K562 (cell line): Measurements from ENCODE around the gene TM9SF3. TPM values are rescaled to one million over a fixed set of nuclear protein-coding genes. Genes with fewer than 3 reads are reported as not detected.

Experiments
- ATAC-seq: fragments of 200-7000 bp; cut with Tn5 transposase; 3 replicates; pipeline ENCODE4 v1.9.1; 2020; ENCODE audit warnings: moderate library complexity
- BruUV-seq: library from RNA; stranded (reverse); fragments of 400-500 nt; replicated peaks from 2 replicates; lab custom pipeline; 2021; lab: Mats Ljungman, UMichigan
- CTCF ChIA-PET: fragments of 300-600 bp; formaldehyde crosslinking; extraction: SDS; loops from one replicate; lab custom pipeline; 2021; ENCODE audit warnings: low intra/inter-chr PET ratio; lab: Yijun Ruan, JAX
- POLR2A ChIA-PET: fragments of 300-600, 350-650 bp; sonication (Branson Sonifier 250); formaldehyde crosslinking; extraction: SDS; loops from one replicate; lab custom pipeline; 2021; ENCODE audit warnings: antibody characterized with exemption, inconsistent platforms; lab: Yijun Ruan, JAX
- DNase-seq, 4 experiments: peaks; one replicate each; pipeline versions ENCODE4 v3.0.0 to v3.0.0-alpha.2; 2011 to 2018; ENCODE audit warnings: low spot score in 3 of 4, mixed read lengths in 3 of 4; ENCODE audit errors: extremely low read depth in 1 of 4
- FAIRE-seq: peaks from 2 replicates; lab custom pipeline; 2011; peaks lifted over from hg19 to GRCh38; lab: Jason Lieb, UNC
- H2AFZ ChIP-seq: 2 replicates; pipeline ENCODE4 v1.6.0; 2011; ENCODE audit warnings: low read depth, low read length, control low read depth, inconsistent platforms
- H3K27ac ChIP-seq: fragments of 200-600 bp; 3 replicates; pipeline ENCODE4 v1.8.0; 2011; ENCODE audit warnings: low read depth, mild to moderate bottlenecking, control low read depth, inconsistent platforms, low read length, moderate library complexity, mixed read lengths; ENCODE audit errors: extremely low read depth
- H3K27me3 ChIP-seq, 2 experiments: fragments of 300-600 bp in 1 of 2; 2 replicates in 1 of 2; 3 replicates in 1 of 2; pipeline versions ENCODE4 v1.6.0 to v1.8.0; 2011; ENCODE audit warnings: inconsistent platforms in 2 of 2, low read length in 2 of 2, mild to moderate bottlenecking in 1 of 2, mixed read lengths in 1 of 2, moderate library complexity in 1 of 2; ENCODE audit not compliant: control insufficient read depth in 2 of 2, insufficient read depth in 2 of 2
- H3K36me3 ChIP-seq: fragments of 300-600 bp; 3 replicates; pipeline ENCODE4 v1.8.0; 2011; ENCODE audit warnings: mild to moderate bottlenecking, low read length, inconsistent platforms; ENCODE audit not compliant: control insufficient read depth, insufficient read depth
- H3K4me1 ChIP-seq, 2 experiments: fragments of 200-600 bp in 1 of 2; replicated peaks in 1 of 2; 2 replicates in 1 of 2; 3 replicates in 1 of 2; pipeline versions ENCODE4 v1.5.1 to v1.8.0; 2011; ENCODE audit warnings: inconsistent platforms in 2 of 2, low read length in 2 of 2, mild to moderate bottlenecking in 1 of 2, mixed read lengths in 1 of 2, moderate library complexity in 1 of 2; ENCODE audit not compliant: control insufficient read depth in 2 of 2, insufficient read depth in 2 of 2
- H3K4me2 ChIP-seq: 2 replicates; pipeline ENCODE4 v1.6.1; 2011; ENCODE audit warnings: low read length, control low read depth, inconsistent platforms, mixed read lengths; ENCODE audit not compliant: insufficient read depth
- H3K4me3 ChIP-seq: fragments of 200-600 bp; sonication (generic), shearing (Covaris generic); 2 replicates; pipeline ENCODE4 v1.5.1; 2016; ENCODE audit warnings: control low read depth, inconsistent platforms
- H3K79me2 ChIP-seq: fragments of 200-600 bp; 3 replicates; pipeline ENCODE4 v1.8.0; 2011; ENCODE audit warnings: low read length, inconsistent platforms; ENCODE audit not compliant: control insufficient read depth, insufficient read depth
- H3K9ac ChIP-seq, 2 experiments: 2 replicates each; pipeline versions ENCODE4 v1.6.0 to v1.6.1; 2011; ENCODE audit warnings: low read depth in 2 of 2, low read length in 2 of 2, control low read depth in 1 of 2, inconsistent platforms in 1 of 2, mild to moderate bottlenecking in 1 of 2, mixed read lengths in 1 of 2; ENCODE audit not compliant: insufficient read depth in 1 of 2
- H3K9me1 ChIP-seq: one replicate; pipeline ENCODE4 v1.6.0; 2011; ENCODE audit warnings: inconsistent platforms, mild to moderate bottlenecking, low read length, moderate library complexity; ENCODE audit not compliant: control insufficient read depth, insufficient read depth
- H3K9me3 ChIP-seq: replicated peaks from 2 replicates; pipeline ENCODE4 v1.5.1; 2011; ENCODE audit warnings: low read depth, low read length, inconsistent platforms; ENCODE audit not compliant: control insufficient read depth, insufficient read depth
- H4K20me1 ChIP-seq: replicated peaks from 2 replicates; pipeline ENCODE4 v1.6.1; 2011; ENCODE audit warnings: low read length, inconsistent platforms, mixed read lengths; ENCODE audit not compliant: control insufficient read depth, insufficient read depth
- GATAD2A ChIP-seq: fragments of 450-650 bp; IDR thresholded peaks from 2 replicates; pipeline ENCODE4 v1.6.1; 2017
- PHF21A ChIP-seq: fragments of 450-650 bp; IDR thresholded peaks from 2 replicates; pipeline ENCODE4 v1.6.1; 2017; ENCODE audit warnings: low read depth, borderline replicate concordance
- SOX6 ChIP-seq: fragments of 450-650 bp; IDR thresholded peaks from 2 replicates; pipeline ENCODE4 v1.6.1; 2014; ENCODE audit warnings: mild to moderate bottlenecking
- ZBTB40 ChIP-seq, 2 experiments: fragments of 450-650 bp in 1 of 2; sonication (generic) in 1 of 2; formaldehyde crosslinking in 1 of 2; IDR thresholded peaks; 2 replicates each; pipeline versions ENCODE4 v1.7.1 to v1.9.0; 2016 to 2022; ENCODE audit warnings: inconsistent platforms in 1 of 2, mild to moderate bottlenecking in 1 of 2, missing genetic modification reagents in 1 of 2
- ZNF134 ChIP-seq: fragments of 250-450 bp; sonication (Bioruptor Pico); conservative IDR thresholded peaks from 2 replicates; pipeline ENCODE4 v1.4.0; 2020
- WGBS: fragments of 100-300 bp; shearing (Covaris generic); methylation state at CpG from one replicate; pipeline ENCODE4 v1.1.6; 2016; ENCODE audit warnings: low coverage, mixed read lengths; ENCODE audit not compliant: insufficient coverage; ENCODE audit errors: missing lambda C conversion rate; 5-methylcytosine and 5-hydroxymethylcytosine counted together
- in situ Hi-C: fragments of 300-500 bp; cut with MboI; formaldehyde crosslinking; loops from 4 replicates; pipeline ENCODE4 v1.15.0; 2018; ENCODE audit warnings: inconsistent platforms, mixed read lengths
- intact Hi-C: fragments of 100-400 bp; cut with micrococcal nuclease; formaldehyde crosslinking; loops from 2 replicates; pipeline ENCODE4 v1.14.2; 2022
- polyA plus RNA-seq, 8 experiments: library from polyadenylated mRNA; depleted of rRNA in 4 of 8; stranded (reverse) in 5 of 8; unstranded in 3 of 8; fragments of >200 nt; fragmentation: Nextera tagmentation in 2 of 8; fragmentation: Illumina TruSeq in 1 of 8; extraction: Ambion mirVana in 2 of 8; extraction: Trizol in 1 of 8; gene quantifications; 2 replicates each; pipeline versions ENCODE4 v1.2.1 to v1.2.3, GENCODE V29; 2011 to 2014; ENCODE audit warnings: inconsistent platforms in 1 of 8, missing spikeins in 1 of 8
- total RNA-seq, 7 experiments: library from RNA; depleted of rRNA in 6 of 7; stranded (reverse); fragments of >200 nt in 6 of 7; fragmentation: Illumina TruSeq in 2 of 7; extraction: Trizol in 2 of 7; gene quantifications; 2 replicates each; pipeline versions ENCODE4 v1.2.1 to v1.2.3, GENCODE V29; 2011 to 2021; ENCODE audit warnings: low replicate concordance in 1 of 7
- TF ChIP-seq, protein P1 (sequence below): fragments of 250-450 bp; sonication (Bioruptor Pico); IDR thresholded peaks from 2 replicates; pipeline ENCODE4 v1.5.0; 2021; ENCODE audit warnings: mild to moderate bottlenecking, borderline replicate concordance

Gene TM9SF3
- total and polyA plus RNA-seq, 9 of the 15 experiments (the other 6 are each of a cell fraction or from before 2014, with no cell fraction given) = 16.1 to 63.1 (median 34.9) TPM

- TF ChIP-seq ZNF134 (CRISPR knock-in tag) (no peak), GATAD2A (no peak), ZBTB40 (IDR thresholded peaks at IDR 0.05) (peak; percentile 77), ZBTB40 (CRISPR knock-in tag; IDR thresholded peaks at IDR 0.05) (no peak), SOX6 (no peak), PHF21A (no peak)
- TF ChIP-seq, protein P1, sequence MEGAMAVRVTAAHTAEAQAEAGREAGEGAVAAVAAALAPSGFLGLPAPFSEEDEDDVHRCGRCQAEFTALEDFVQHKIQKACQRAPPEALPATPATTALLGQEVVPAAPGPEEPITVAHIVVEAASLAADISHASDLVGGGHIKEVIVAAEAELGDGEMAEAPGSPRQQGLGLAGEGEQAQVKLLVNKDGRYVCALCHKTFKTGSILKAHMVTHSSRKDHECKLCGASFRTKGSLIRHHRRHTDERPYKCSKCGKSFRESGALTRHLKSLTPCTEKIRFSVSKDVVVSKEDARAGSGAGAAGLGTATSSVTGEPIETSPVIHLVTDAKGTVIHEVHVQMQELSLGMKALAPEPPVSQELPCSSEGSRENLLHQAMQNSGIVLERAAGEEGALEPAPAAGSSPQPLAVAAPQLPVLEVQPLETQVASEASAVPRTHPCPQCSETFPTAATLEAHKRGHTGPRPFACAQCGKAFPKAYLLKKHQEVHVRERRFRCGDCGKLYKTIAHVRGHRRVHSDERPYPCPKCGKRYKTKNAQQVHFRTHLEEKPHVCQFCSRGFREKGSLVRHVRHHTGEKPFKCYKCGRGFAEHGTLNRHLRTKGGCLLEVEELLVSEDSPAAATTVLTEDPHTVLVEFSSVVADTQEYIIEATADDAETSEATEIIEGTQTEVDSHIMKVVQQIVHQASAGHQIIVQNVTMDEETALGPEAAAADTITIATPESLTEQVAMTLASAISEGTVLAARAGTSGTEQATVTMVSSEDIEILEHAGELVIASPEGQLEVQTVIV (CRISPR knock-in tag) = no peak
- TF ChIP-seq, all 486 proteins: peak for 1
- DNase-seq (no peak), FAIRE-seq (no peak), ATAC-seq (no peak)
- H3K4me3 ChIP-seq = no peak overlapping the region
- BruUV-seq = no TSS peak
- CTCF ChIA-PET = no interaction called here
- no peak overlapping the region for H2AFZ ChIP-seq
- H4K20me1 ChIP-seq = no peaks in the 10 kb centered on the region
- H3K9me3 ChIP-seq = no peaks in the 10 kb centered on the region
- H3K4me1 ChIP-seq = no peaks in the 10 kb centered on the region
- intact Hi-C loops (no loop called here), in situ Hi-C loops (no loop called here)
- POLR2A ChIA-PET = no interaction called here
- no peak overlapping the region for H3K4me2 ChIP-seq
- H3K9ac ChIP-seq = no peak overlapping the region
- WGBS = 58% methylated on average over 1 of the region's 1 CpG
- H3K27me3 ChIP-seq = no peaks in the 10 kb centered on the region
- H3K9me1 ChIP-seq = no peaks in the 10 kb centered on the region
- peaks cover 68% of the 10 kb centered on the region; the same call in 2 of the 3 replicates for H3K36me3 ChIP-seq
- no peak overlapping the region for H3K27ac ChIP-seq
- H3K79me2 ChIP-seq = peaks cover 8% of the 10 kb centered on the region; the same call in 2 of the 3 replicates
Observed at GRCh38 chr10:96532523-96532922, 54.3 kb downstream of the TM9SF3 start.
